Stimulated activated CD4-positive, alpha-beta T cell treated with anti-CD3 and anti-CD28 coated beads, Interleukin-12 subunit alpha, Interleukin-12 subunit beta, amount 100 ng/mL, for 48 hours (primary cell): ENCODE results near the gene R3HDM2.
"Not testable (repeated sequence)": the region's sequence is repeated elsewhere in the genome, so short reads cannot be mapped to it uniquely, and the experiment has no call there.

Experiments used
- DNase-seq, 3 donors: peaks; one replicate each; pipeline ENCODE4 v3.0.0-alpha.2; 2020; ENCODE audit warnings: low read depth in 2 of 3, low spot score in 1 of 3

Gene R3HDM2

DNA sequence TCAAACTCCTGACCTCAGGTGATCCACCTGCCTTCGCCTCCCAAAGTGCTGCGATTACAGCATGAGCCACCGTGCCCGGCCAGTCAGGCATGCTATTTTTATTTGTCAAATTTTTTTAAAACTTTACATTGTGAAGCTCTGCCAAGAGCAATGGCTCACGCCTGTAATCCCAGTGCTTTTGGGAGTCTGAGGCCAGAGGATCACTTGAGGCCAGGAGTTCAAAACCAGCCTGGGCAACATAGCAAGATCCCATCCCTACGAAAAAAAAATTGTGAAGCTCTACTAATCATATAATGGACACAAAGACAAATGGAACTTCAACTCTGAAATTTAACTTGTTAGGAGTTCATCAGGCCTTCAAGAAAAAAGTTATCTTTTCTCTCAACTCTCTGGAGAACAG is 1.9 kb downstream of the R3HDM2 start:
- no peak for DNase-seq

DNA sequence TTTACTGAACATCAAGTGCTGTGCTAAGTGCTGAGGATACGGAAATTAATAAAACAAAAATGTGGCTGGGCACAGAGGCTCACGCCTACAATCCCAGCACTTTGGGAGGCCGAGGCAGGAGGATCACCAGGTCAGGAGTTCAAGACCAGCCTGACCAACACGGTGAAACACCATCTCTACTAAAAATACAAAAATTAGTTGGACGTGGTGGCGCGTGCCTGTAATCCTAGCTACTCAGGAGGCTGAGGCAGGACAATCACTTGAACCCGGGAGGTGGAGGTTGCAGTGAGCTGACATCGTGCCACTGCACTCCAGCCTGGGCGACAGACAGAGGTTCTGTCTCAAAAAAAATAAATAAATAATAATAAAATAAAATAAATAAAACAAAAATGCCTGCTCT is 3.9 kb downstream of the R3HDM2 start:
- DNase-seq: not testable (repeated sequence)

DNA sequence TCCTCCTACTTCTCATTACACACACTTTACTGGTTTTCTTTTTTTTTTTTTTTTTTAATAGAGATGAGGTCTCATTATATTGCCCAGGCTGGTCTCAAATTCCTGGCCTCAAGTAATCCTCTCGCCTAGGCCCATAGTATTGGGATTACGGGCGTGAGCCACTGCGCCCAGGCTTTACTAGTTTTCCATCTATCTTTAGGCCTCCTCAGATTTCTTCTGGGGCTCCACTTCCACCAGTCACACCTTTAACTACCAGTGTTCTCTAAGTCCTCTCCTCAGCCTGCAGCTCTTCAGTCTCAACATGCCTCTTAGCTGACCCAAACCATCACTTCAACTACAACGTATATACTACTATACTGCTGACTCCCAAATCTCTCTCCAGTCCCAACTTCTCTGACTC is 10.4 kb downstream of the R3HDM2 start:
- no peak for DNase-seq

DNA sequence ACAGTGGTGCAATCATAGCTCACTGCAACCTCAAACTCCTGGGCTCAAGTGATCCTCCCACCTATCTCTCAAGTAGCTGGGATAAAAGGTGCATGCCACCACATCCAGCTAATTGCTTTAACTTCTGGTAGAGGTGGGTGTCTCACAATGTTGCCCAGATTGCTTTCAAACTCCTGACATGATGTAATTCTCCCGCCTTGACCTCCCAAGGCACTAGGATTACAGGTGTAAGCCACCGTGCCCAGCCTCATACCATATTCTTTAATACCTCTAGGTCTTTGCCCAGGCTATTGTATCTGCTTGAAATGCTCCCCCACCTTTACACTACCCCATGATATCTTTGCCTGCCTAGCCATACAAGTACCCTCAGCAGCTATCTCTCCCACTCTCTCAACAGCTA is 11.3 kb downstream of the R3HDM2 start:
- no peak for DNase-seq

- DNase-seq: no peak
Measured at GRCh38 chr12:57418255-57418654, 12.6 kb downstream of the R3HDM2 start.

GRCh38 chr12:57416039-57416996 is 14.5 kb downstream of the R3HDM2 start:
- no peak for DNase-seq

GRCh38 chr12:57415088-57415487 is 15.8 kb downstream of the R3HDM2 start:
- no peak for DNase-seq

DNA sequence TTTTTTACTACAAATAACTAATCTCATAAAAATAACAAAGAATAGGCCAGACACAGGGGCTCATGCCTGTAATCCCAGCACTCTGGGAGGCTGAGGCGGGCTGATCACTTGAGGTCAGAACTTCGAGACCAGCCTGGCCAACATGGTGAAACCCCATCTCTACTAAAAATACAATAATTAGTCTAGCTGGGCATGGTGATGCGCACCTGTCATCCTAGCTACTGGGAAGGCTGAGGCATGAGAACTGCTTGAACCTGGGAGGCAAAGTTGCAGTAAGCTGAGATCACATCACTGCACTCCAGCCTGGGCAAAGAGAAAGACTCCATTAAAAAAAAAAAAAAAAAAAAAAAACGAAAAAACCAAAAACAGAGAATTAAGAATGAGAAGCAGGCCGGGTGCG is 16.7 kb downstream of the R3HDM2 start:
- not testable (repeated sequence) for DNase-seq

GRCh38 chr12:57410534-57410933 is 20.3 kb downstream of the R3HDM2 start:
- DNase-seq: no peak

GRCh38 chr12:57404966-57405640 is 25.7 kb downstream of the R3HDM2 start:
- peak in 2 of 3 donors; percentile 10 to 19 for DNase-seq

DNA sequence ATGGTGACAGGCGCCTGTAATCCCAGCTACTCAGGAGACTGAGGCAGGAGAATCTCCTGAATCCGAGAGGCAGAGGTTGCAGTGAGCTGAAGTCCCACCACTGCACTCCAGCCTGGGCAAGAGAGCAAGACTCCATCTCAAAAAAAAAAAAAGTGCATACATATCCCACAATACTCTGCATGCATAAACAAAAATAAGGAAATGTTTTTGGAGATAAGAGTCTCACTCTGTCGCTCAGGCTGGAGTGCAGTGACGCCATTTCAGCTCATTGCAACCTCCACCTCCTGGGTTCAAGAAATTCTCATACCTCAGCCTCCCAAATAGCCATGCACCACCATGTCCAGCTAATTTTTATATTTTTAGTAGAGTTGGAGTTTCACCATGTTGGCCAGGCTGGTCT is 28.7 kb downstream of the R3HDM2 start:
- not testable (repeated sequence) for DNase-seq

- no peak for DNase-seq
Measured at GRCh38 chr12:57401165-57401564, 29.7 kb downstream of the R3HDM2 start.

GRCh38 chr12:57399718-57400463 is 31.0 kb downstream of the R3HDM2 start:
- DNase-seq: not testable (repeated sequence)

- no peak for DNase-seq
Measured at GRCh38 chr12:57397441-57397840, 33.4 kb downstream of the R3HDM2 start.

- no peak for DNase-seq
Measured at GRCh38 chr12:57395121-57395520, 35.7 kb downstream of the R3HDM2 start.

DNA sequence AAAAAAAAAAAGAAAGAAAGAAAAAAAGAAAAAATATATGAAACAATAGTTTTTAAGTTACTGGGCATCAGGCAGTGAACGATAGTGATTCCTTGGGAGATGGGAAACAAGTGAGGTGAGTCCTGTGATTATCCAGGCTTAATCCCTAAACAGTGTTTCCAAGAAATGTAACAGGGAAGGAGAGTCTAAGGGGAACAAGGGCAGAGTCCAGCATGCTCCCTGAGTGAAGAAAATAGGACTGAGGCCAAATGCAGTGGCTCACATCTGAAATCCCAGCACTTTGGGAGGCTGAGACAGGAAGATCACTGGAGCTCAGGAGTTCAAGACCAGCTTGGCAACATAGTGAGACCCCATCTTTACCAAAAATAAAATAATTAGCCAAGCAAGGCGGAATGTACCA is 40.7 kb downstream of the R3HDM2 start:
- DNase-seq: no peak

DNA sequence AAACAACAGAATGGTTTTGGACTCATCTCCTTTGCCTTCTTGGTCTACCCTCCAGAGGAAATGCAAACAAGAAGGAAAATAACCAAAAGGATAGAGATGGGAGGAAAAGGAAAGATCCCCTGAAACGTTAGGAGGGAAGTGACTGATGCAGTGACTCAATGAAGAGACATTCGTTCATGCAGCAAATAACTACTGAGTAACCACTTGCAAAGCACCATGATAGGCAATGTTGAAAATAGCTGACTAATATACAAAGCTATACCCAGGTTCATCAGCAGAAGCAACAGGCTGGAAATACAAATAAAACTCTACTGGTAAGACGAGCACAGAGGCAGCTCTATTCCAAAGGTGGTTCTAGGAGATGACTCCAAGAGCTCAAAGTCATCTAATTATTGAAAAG is 41.8 kb downstream of the R3HDM2 start:
- no peak for DNase-seq

DNA sequence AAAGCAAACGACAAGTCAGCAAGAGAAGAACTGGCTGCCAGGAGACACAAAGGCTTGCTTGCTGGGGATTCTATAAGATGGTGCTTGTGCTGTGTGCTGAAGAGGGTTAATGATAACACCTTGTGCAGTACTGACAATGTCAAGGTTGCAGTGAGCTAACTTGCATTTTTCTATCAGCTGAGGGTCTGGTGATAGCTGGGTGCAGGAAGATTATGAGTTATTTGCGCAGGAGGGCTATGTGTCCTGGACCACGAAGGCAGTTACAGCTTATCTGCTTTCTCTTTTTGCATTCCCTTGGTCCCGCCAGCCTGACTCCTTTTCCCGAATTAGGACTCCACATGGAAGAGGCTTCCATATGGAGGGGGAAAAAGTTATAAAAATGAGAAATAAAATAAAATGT is 42.4 kb downstream of the R3HDM2 start:
- no peak for DNase-seq

DNA sequence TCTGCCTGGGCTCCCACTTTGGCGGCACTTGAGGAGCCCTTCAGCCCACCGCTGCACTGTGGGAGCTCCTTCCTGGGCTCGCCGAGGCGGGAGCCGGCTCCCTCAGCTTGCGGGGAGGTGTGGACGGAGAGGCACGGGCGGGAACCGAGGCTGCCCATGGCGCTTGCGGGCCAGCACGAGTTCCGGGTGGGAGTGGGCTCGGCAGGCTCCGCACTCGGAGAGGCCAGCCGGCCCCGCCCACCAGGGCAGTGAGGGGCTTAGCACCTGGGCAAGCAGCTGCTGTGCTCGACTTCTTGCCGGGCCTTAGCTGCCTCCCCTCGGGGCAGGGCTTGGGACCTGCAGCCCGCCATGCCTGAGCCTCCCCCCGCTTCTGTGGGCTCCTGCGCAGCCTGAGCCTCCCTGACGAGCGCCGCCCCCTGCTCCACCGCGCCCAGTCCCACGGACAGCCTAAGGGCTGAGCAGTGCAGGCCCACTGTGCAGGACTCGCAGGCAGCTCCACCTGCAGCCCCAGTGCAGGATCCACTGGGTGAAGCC is 44.6 kb downstream of the R3HDM2 start:
- no peak for DNase-seq

DNA sequence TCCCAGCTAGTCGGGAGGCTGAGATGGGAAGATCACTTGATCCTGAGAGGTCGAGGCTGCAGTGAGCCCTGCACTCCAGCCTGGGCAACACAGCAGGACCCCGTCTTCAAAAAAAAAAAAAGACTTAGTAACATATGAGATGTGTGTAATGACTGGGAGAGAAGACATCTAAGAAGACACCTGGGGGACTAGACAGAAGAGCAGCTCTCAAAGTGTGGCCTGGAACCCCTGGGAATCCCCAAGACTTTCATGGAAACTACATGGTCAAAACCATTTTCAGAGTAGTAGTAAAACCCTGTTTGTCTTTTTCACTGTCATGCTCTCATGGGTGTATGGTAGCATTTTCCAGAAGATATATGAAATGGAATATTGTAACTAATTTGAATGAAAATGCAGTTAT is 45.3 kb downstream of the R3HDM2 start:
- DNase-seq: no peak

DNA sequence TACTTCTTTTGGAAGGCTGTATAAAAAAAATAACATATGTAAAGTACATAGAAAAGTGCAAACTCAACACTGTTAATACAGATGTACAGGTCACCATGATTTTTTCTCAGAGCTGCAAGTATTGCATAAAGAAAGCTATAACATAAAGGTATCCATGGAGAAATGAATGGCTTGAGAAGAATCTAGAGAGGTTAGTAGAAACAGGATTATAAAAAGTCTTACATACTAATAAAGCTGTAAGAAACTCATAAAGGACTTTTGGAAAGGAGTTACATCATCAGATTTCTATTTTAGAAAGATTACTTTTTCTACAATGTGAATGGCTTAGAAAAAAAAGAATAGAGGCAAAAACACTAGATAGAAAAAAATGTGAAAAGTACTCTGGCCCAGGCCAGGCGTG is 46.4 kb downstream of the R3HDM2 start:
- DNase-seq: no peak
